Smooth muscle cell of bladder (primary cell): ENCODE data around the gene CST7. TPM values are rescaled to one million over a fixed set of nuclear protein-coding genes. Genes with fewer than 3 reads are reported as not detected.

Experiments used
- total RNA-seq: library from RNA; depleted of rRNA; stranded (reverse); fragments of >200 nt; gene quantifications from 2 replicates; pipeline ENCODE4 v1.2.3, GENCODE V29; 2014

CST7 gene, protein sequence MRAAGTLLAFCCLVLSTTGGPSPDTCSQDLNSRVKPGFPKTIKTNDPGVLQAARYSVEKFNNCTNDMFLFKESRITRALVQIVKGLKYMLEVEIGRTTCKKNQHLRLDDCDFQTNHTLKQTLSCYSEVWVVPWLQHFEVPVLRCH
- total RNA-seq: not detected in 2 replicates

GRCh38 chr20:24948939-24949679 is at the start of gene CST7:
Gene CST7, plus strand, starts transcription at chr20:24949269. Its CDS starts 237 bp downstream, at chr20:24949506.

DNA sequence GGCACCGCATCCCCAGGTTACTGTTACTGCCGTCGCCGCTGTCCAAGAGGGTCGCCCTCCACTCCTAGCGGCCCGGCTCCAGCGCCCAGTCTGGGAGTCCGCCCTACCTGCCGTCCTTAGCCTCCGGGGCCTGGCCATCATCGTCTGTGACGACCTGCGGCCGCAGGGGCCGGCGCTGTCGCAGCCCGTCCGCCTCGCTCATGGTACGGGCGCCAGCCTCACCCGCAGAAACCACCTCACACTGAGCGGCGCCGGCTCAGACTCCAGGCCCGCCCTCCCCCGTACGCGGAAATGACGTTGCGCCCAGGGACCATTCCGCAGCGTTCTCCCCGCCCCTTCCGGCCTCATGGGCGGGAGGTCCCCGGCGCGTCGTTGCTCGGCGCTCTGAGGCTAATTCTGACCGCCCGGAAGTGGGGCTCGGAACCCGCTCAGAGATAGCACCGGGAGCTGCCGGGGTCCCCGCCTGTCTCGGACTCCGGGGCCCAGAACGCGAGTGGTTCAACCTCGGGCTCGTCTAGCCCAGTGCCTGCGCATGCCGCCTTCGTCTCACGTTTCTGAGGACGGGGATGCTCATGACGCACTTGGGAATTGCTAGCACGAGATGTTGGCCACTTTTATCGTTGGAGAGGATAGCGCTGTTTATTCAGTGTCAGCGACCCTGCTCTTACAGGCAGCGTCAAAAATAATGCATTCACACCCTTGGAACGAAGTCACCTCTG is 43.6 kb downstream of the CST7 start, which contains the start of gene APMAP:
TSS of gene APMAP (minus strand) at position 265 of the 719 bp plus-strand sequence. CDS start at position 202, 63 bp downstream.

Other genes with a start within 250 kb of the CST7 start
- gene APMAP, start 43.5 kb downstream of the CST7 start, total RNA-seq: 125 and 141 TPM in 2 replicates
- 3.6 and 5.5 TPM in 2 replicates for gene ACSS1, start 108.9 kb downstream of the CST7 start, total RNA-seq
- gene VSX1, start 132.9 kb downstream of the CST7 start, total RNA-seq: not detected in 2 replicates
- gene ENTPD6, start 246.4 kb downstream of the CST7 start, total RNA-seq: 44.5 and 64.3 TPM in 2 replicates